Measurements from ENCODE around the gene OPCML. TPM values are rescaled to one million over a fixed set of nuclear protein-coding genes. Genes with fewer than 3 reads are reported as not detected.
A peak's percentile ranks its signal among the peaks of the same experiment; 100 is the strongest.

Gene OPCML
- total RNA-seq, 1 experiment from 2014 or later = 0.94 TPM

DNA sequence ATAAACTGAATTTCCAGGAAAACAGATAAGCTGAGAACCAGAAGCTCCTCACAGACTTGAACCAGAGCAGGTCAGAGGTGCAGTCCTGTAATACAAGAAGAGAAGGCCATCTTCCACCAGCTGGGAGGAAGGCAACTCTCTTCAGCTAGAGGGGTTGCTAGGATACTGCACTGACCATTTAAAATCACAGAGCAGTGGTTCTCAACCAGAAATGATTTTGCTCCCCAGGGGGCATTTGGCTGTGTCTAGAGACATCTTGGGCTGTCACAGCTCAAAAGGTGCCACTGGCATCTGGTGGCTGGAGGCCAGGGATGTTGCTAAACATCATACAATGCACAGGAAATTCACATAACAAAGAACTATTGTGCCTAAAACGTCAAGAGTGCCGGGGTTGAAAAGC is 17.2 kb downstream of the OPCML start:
- TF ChIP-seq, protein P1, sequence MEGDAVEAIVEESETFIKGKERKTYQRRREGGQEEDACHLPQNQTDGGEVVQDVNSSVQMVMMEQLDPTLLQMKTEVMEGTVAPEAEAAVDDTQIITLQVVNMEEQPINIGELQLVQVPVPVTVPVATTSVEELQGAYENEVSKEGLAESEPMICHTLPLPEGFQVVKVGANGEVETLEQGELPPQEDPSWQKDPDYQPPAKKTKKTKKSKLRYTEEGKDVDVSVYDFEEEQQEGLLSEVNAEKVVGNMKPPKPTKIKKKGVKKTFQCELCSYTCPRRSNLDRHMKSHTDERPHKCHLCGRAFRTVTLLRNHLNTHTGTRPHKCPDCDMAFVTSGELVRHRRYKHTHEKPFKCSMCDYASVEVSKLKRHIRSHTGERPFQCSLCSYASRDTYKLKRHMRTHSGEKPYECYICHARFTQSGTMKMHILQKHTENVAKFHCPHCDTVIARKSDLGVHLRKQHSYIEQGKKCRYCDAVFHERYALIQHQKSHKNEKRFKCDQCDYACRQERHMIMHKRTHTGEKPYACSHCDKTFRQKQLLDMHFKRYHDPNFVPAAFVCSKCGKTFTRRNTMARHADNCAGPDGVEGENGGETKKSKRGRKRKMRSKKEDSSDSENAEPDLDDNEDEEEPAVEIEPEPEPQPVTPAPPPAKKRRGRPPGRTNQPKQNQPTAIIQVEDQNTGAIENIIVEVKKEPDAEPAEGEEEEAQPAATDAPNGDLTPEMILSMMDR (conservative IDR thresholded peaks at IDR 0.05) = no peak

More for the DNA sequence above, 17.2 kb downstream of the OPCML start:
- no peaks in the 10 kb centered on the region for H3K23me2 ChIP-seq (ENCODE audit: insufficient read length, low read depth, low read length, poor library complexity, severe bottlenecking)
- H3T11ph ChIP-seq (ENCODE audit: low read length) = no peak overlapping the region
- Mint-ChIP-seq H3K27ac (no peak overlapping the region), H3K4me1 (peaks cover 32 to 46% of the 10 kb centered on the region in 2 experiments), H3K4me3 (no peak overlapping the region), H3K27me3 (ENCODE audit: low read depth) (peaks cover 25% of the 10 kb centered on the region), H3K36me3 (ENCODE audit: insufficient read depth in 1 of 3, low read depth in 3 of 3) (no peaks in the 10 kb centered on the region), H3K9me3 (no peaks in the 10 kb centered on the region)
- H3K18ac ChIP-seq (ENCODE audit: insufficient read length, low read depth, low read length) = no peak overlapping the region
- no peak overlapping the region for H3K14ac ChIP-seq (ENCODE audit: insufficient read depth, low read length)
- H2BK12ac ChIP-seq (ENCODE audit: insufficient read length, low read depth, low read length) = no peak overlapping the region
- H2AFZ ChIP-seq (ENCODE audit: low read length) = no peak overlapping the region
- H2AK5ac ChIP-seq (ENCODE audit: insufficient read length, low read length) = no peak overlapping the region
- no CpG with 5 or more reads among the region's 2 CpGs for WGBS (ENCODE audit: extremely low coverage, insufficient read length, low lambda C conversion rate)
- no peak overlapping the region for H3K23ac ChIP-seq (ENCODE audit: insufficient read length, low read depth, low read length)
- no peaks in the 10 kb centered on the region for H3K9me3 ChIP-seq (ENCODE audit: control insufficient read depth, low read depth, low read length)
- no peak overlapping the region for H2BK15ac ChIP-seq (ENCODE audit: low read depth, low read length)
- H2BK120ac ChIP-seq (ENCODE audit: low read depth, low read length, poor library complexity, severe bottlenecking) = no peak overlapping the region
- no peak overlapping the region for H3K56ac ChIP-seq (ENCODE audit: insufficient read length, low read depth, low read length)
- no peak overlapping the region for H3K9ac ChIP-seq (ENCODE audit: extremely low read depth, insufficient read length, low read length)
- H3K4ac ChIP-seq (ENCODE audit: low read depth, low read length) = no peak overlapping the region
- H2BK5ac ChIP-seq (ENCODE audit: insufficient read length, low read length) = no peak overlapping the region
- H3K4me1 ChIP-seq (ENCODE audit: insufficient read depth, low read length) = peaks cover 16% of the 10 kb centered on the region
- H3K4me2 ChIP-seq (ENCODE audit: insufficient read depth, insufficient read length, low read length) = no peak overlapping the region
- no peak overlapping the region for H2BK20ac ChIP-seq (ENCODE audit: low read depth, low read length, poor library complexity, severe bottlenecking)
- no peak overlapping the region for H4K5ac ChIP-seq (ENCODE audit: insufficient read length, low read depth, low read length)
- no peaks in the 10 kb centered on the region for H3K79me2 ChIP-seq (ENCODE audit: insufficient read depth, low read length)
- H4K91ac ChIP-seq (ENCODE audit: insufficient read length, low read depth, low read length) = no peak overlapping the region
- no peak overlapping the region for H3K27ac ChIP-seq (ENCODE audit: insufficient read length, low read depth, low read length)
- peak; percentile 23 for DNase-seq
- H3K79me1 ChIP-seq (ENCODE audit: insufficient read depth, low read depth, low read length, poor library complexity, severe bottlenecking) = no peaks in the 10 kb centered on the region
- no peak overlapping the region for H4K8ac ChIP-seq (replicated peaks; ENCODE audit: insufficient read length, low read depth, low read length)
- peaks cover 2% of the 10 kb centered on the region for H3K27me3 ChIP-seq (ENCODE audit: insufficient read depth, low read length)
- no peaks in the 10 kb centered on the region for H4K20me1 ChIP-seq (ENCODE audit: control insufficient read depth, insufficient read depth, insufficient read length)

All from H9 (cell line).